CD14-positive monocyte (primary cell): ENCODE data around the gene MST1. TPM values are rescaled to one million over a fixed set of nuclear protein-coding genes. Genes with fewer than 3 reads are reported as not detected.
A peak's percentile ranks its signal among the peaks of the same experiment; 100 is the strongest.

Source experiments
- DNase-seq, 3 donors: peaks; one replicate each; pipeline ENCODE4 v3.0.0-alpha.2; 2011 to 2022
- H2AFZ ChIP-seq: 2 replicates; pipeline ENCODE4 v1.6.0; 2012; ENCODE audit warnings: mild to moderate bottlenecking, low read depth, low read length, inconsistent platforms; ENCODE audit not compliant: insufficient read depth, poor library complexity, severe bottlenecking
- H3K27ac ChIP-seq, 2 donors: 1 replicate in 1 of 2; 2 replicates in 1 of 2; pipeline ENCODE4 v1.5.1; 2012 to 2013; ENCODE audit warnings: low read length in 2 of 2, control low read depth in 1 of 2, inconsistent platforms in 1 of 2, low read depth in 1 of 2, mild to moderate bottlenecking in 1 of 2
- H3K27me3 ChIP-seq, 2 donors: one replicate each; pipeline versions ENCODE4 v1.6.0 to v1.6.1; 2011 to 2013; ENCODE audit warnings: low read length in 2 of 2; ENCODE audit not compliant: control insufficient read depth in 2 of 2, insufficient read depth in 2 of 2
- H3K36me3 ChIP-seq, 2 donors: replicated peaks in 1 of 2; 1 replicate in 1 of 2; 2 replicates in 1 of 2; pipeline versions ENCODE4 v1.5.1 to v1.6.1; 2012 to 2013; ENCODE audit warnings: low read length in 2 of 2, control low read depth in 1 of 2, inconsistent platforms in 1 of 2, mild to moderate bottlenecking in 1 of 2; ENCODE audit not compliant: insufficient read depth in 2 of 2, control insufficient read depth in 1 of 2
- H3K4me1 ChIP-seq, 2 donors: 1 replicate in 1 of 2; 2 replicates in 1 of 2; pipeline versions ENCODE4 v1.5.1 to v1.6.1; 2012 to 2013; ENCODE audit warnings: low read length in 2 of 2, control low read depth in 1 of 2, inconsistent platforms in 1 of 2, mild to moderate bottlenecking in 1 of 2, moderate library complexity in 1 of 2; ENCODE audit not compliant: insufficient read depth in 2 of 2, control insufficient read depth in 1 of 2
- H3K4me2 ChIP-seq: replicated peaks from 2 replicates; pipeline ENCODE3; 2012; ENCODE audit warnings: low read length, moderate library complexity, mild to moderate bottlenecking; ENCODE audit not compliant: poor library complexity, severe bottlenecking; ENCODE audit errors: extremely low read depth
- H3K4me3 ChIP-seq, 3 experiments: fragments of 200-600 bp in 1 of 3; sonication (generic) in 1 of 3; replicated peaks in 1 of 3; 1 replicate in 2 of 3; 2 replicates in 1 of 3; pipeline ENCODE4 v1.5.1; 2011 to 2013; ENCODE audit warnings: low read length in 3 of 3, mild to moderate bottlenecking in 3 of 3, control low read depth in 2 of 3, low read depth in 2 of 3, inconsistent platforms in 1 of 3, moderate library complexity in 1 of 3
- H3K79me2 ChIP-seq: 2 replicates; pipeline ENCODE4 v1.6.0; 2012; ENCODE audit warnings: mild to moderate bottlenecking, control low read depth, inconsistent platforms, low read length, moderate library complexity; ENCODE audit not compliant: insufficient read depth
- H3K9ac ChIP-seq: 2 replicates; pipeline ENCODE4 v1.6.0; 2017; ENCODE audit warnings: low read length, mild to moderate bottlenecking; ENCODE audit not compliant: insufficient read depth, poor library complexity, severe bottlenecking
- H3K9me3 ChIP-seq, 2 donors: replicated peaks in 1 of 2; 1 replicate in 1 of 2; 2 replicates in 1 of 2; pipeline versions ENCODE4 v1.5.1 to v1.6.1; 2012 to 2013; ENCODE audit warnings: low read length in 2 of 2, control low read depth in 1 of 2; ENCODE audit not compliant: control insufficient read depth in 1 of 2, insufficient read depth in 1 of 2
- H4K20me1 ChIP-seq: 2 replicates; pipeline ENCODE4 v1.6.0; 2012; ENCODE audit warnings: mild to moderate bottlenecking, low read length, control low read depth, moderate library complexity; ENCODE audit not compliant: insufficient read depth
- H3K27ac Mint-ChIP-seq, 7 donors: one replicate each; pipeline ENCODE4 v1.8.0; 2020; ENCODE audit warnings: mild to moderate bottlenecking in 7 of 7, mixed read lengths in 7 of 7, moderate library complexity in 6 of 7, inconsistent platforms in 2 of 7
- H3K27me3 Mint-ChIP-seq, 3 donors: one replicate each; pipeline ENCODE4 v1.8.0; 2021 to 2022; ENCODE audit warnings: low read depth in 3 of 3, mild to moderate bottlenecking in 3 of 3, mixed read lengths in 3 of 3, moderate library complexity in 3 of 3, inconsistent platforms in 1 of 3
- H3K36me3 Mint-ChIP-seq, 2 donors: one replicate each; pipeline ENCODE4 v1.8.0; 2020; ENCODE audit warnings: mixed read lengths in 2 of 2, inconsistent platforms in 1 of 2, mild to moderate bottlenecking in 1 of 2
- H3K4me1 Mint-ChIP-seq: one replicate; pipeline ENCODE4 v1.8.0; 2020; ENCODE audit warnings: mild to moderate bottlenecking, mixed read lengths
- H3K4me3 Mint-ChIP-seq, 2 donors: one replicate each; pipeline ENCODE4 v1.8.0; 2020; ENCODE audit warnings: mild to moderate bottlenecking in 2 of 2, mixed read lengths in 2 of 2, moderate library complexity in 1 of 2
- H3K9me3 Mint-ChIP-seq, 7 donors: one replicate each; pipeline ENCODE4 v1.8.0; 2020 to 2022; ENCODE audit warnings: mixed read lengths in 7 of 7, mild to moderate bottlenecking in 6 of 7, moderate library complexity in 6 of 7, inconsistent platforms in 2 of 7
- WGBS: methylation state at CpG from one replicate; pipeline ENCODE4 v1.1.5; 2013; ENCODE audit warnings: missing lambda C conversion rate; ENCODE audit not compliant: insufficient coverage; 5-methylcytosine and 5-hydroxymethylcytosine counted together
- intact Hi-C, 2 donors: fragments of 100-400 bp; cut with micrococcal nuclease; formaldehyde crosslinking; loops; one replicate each; pipeline versions ENCODE4 v1.15.0 to v1.15.1; 2023
- polyA plus RNA-seq, 3 donors: library from polyadenylated mRNA; depleted of rRNA in 1 of 3; unstranded in 2 of 3; stranded (reverse) in 1 of 3; fragments of 300-500 nt in 2 of 3; fragments of >200 nt in 1 of 3; fragmentation: Illumina TruSeq in 2 of 3; gene quantifications; 1 replicate in 2 of 3; 2 replicates in 1 of 3; pipeline ENCODE4 v1.2.3, GENCODE V29; 2012 to 2021
- TF ChIP-seq, protein P1 (sequence below): fragments of 200-600 bp; IDR thresholded peaks from one replicate; pipeline ENCODE4 v1.8.0; 2022; ENCODE audit warnings: antibody characterized with exemption, mild to moderate bottlenecking

MST1 gene
- polyA plus RNA-seq, 3 donors, result 0.28 to 17.8 TPM; not detected in 1

GRCh38 chr3:49712631-49713317 is 23.5 kb upstream of the MST1 start:
- no peak overlapping the region for H3K9ac ChIP-seq
- 36% methylated on average over 4 of the region's 7 CpGs for WGBS
- no peaks in the 10 kb centered on the region for H3K79me2 ChIP-seq
- no peak overlapping the region for H3K27ac ChIP-seq
- peaks cover 0 to 13% of the 10 kb centered on the region in 2 donors for H3K36me3 ChIP-seq
- H3K27me3 Mint-ChIP-seq, result peaks cover 0 to 3% (median 0%) of the 10 kb centered on the region in 3 donors
- H4K20me1 ChIP-seq, result peaks cover under 1% of the 10 kb centered on the region
- no peaks in the 10 kb centered on the region for H3K27me3 ChIP-seq
- peaks cover 6 to 10% of the 10 kb centered on the region in 2 donors for H3K4me1 ChIP-seq
- TF ChIP-seq, protein P1, sequence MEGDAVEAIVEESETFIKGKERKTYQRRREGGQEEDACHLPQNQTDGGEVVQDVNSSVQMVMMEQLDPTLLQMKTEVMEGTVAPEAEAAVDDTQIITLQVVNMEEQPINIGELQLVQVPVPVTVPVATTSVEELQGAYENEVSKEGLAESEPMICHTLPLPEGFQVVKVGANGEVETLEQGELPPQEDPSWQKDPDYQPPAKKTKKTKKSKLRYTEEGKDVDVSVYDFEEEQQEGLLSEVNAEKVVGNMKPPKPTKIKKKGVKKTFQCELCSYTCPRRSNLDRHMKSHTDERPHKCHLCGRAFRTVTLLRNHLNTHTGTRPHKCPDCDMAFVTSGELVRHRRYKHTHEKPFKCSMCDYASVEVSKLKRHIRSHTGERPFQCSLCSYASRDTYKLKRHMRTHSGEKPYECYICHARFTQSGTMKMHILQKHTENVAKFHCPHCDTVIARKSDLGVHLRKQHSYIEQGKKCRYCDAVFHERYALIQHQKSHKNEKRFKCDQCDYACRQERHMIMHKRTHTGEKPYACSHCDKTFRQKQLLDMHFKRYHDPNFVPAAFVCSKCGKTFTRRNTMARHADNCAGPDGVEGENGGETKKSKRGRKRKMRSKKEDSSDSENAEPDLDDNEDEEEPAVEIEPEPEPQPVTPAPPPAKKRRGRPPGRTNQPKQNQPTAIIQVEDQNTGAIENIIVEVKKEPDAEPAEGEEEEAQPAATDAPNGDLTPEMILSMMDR, result no peak
- H3K4me1 Mint-ChIP-seq, result peaks cover 11% of the 10 kb centered on the region
- no peak overlapping the region for H2AFZ ChIP-seq
- intact Hi-C loops, result loop anchor here in 1 of 2 donors (10.0 kb wide), 1 partner anchor 232 kb away; the partner anchor contains the start of gene RBM6
- peak overlapping the region in 1 of 7 donors; percentile 13 for H3K27ac Mint-ChIP-seq
- no peak overlapping the region for H3K4me2 ChIP-seq
- H3K36me3 Mint-ChIP-seq, result peaks cover 30 to 40% of the 10 kb centered on the region in 2 donors
- no peak overlapping the region for H3K4me3 Mint-ChIP-seq
- H3K9me3 ChIP-seq, result no peaks in the 10 kb centered on the region
- peak in 1 of 3 donors; percentile 4 for DNase-seq
- no peak overlapping the region for H3K4me3 ChIP-seq
- H3K9me3 Mint-ChIP-seq, result no peaks in the 10 kb centered on the region

- no peak overlapping the region for H3K4me3 Mint-ChIP-seq
- DNase-seq, result no peak
- TF ChIP-seq, protein P1, result no peak
- intact Hi-C loops, result loop anchor here in 1 of 2 donors (10.0 kb wide), 1 partner anchor 233 kb away; the partner anchor contains the start of gene RBM6
- no peak overlapping the region for H3K9ac ChIP-seq
- no peaks in the 10 kb centered on the region for H3K27me3 ChIP-seq
- H3K9me3 Mint-ChIP-seq, result no peaks in the 10 kb centered on the region
- H3K4me2 ChIP-seq, result no peak overlapping the region
- peaks cover 2 to 18% of the 10 kb centered on the region in 2 donors for H3K36me3 ChIP-seq
- WGBS, result 94% methylated on average over 11 of the region's 11 CpGs
- peaks cover 34 to 44% of the 10 kb centered on the region in 2 donors for H3K36me3 Mint-ChIP-seq
- H2AFZ ChIP-seq, result no peak overlapping the region
- H3K9me3 ChIP-seq, result no peaks in the 10 kb centered on the region
- H3K27ac ChIP-seq, result no peak overlapping the region
- peaks cover 6 to 10% of the 10 kb centered on the region in 2 donors for H3K4me1 ChIP-seq
- H3K27me3 Mint-ChIP-seq, result peaks cover 0 to 3% (median 0%) of the 10 kb centered on the region in 3 donors
- no peaks in the 10 kb centered on the region for H4K20me1 ChIP-seq
- H3K79me2 ChIP-seq, result no peaks in the 10 kb centered on the region
- peaks cover 11% of the 10 kb centered on the region for H3K4me1 Mint-ChIP-seq
- no peak overlapping the region for H3K27ac Mint-ChIP-seq
- no peak overlapping the region for H3K4me3 ChIP-seq
These were observed 22.9 kb upstream of the MST1 start for GRCh38 chr3:49712166-49712565.
